Measurements from ENCODE around the gene SECISBP2. TPM values are rescaled to one million over a fixed set of nuclear protein-coding genes. Genes with fewer than 3 reads are reported as not detected.
A peak's percentile ranks its signal among the peaks of the same experiment; 100 is the strongest.

The SECISBP2 gene
- total and polyA plus RNA-seq, 2 of the 13 experiments (the other 11 are each of a cell fraction or from before 2014, with no cell fraction given): 32.4 to 38.0 TPM

- no peak for TF ChIP-seq NONO (IDR thresholded peaks at IDR 0.05)
- TF ChIP-seq NONO (CRISPR knock-in tag; conservative IDR thresholded peaks at IDR 0.05): peak; percentile 89
- TF ChIP-seq SAFB2 (CRISPR knock-in tag; IDR thresholded peaks at IDR 0.05; ENCODE audit: borderline replicate concordance, low read depth): peak; percentile 36; the same call in 1 of the 2 replicates
- TF ChIP-seq NFKB2 (CRISPR knock-in tag; IDR thresholded peaks at IDR 0.05; ENCODE audit: borderline replicate concordance): peak; percentile 27; the same call in 1 of the 2 replicates
- TF ChIP-seq IRF2 (CRISPR knock-in tag; IDR thresholded peaks at IDR 0.05): peak; percentile 27
- TF ChIP-seq CHD4 (IDR thresholded peaks at IDR 0.05; ENCODE audit: borderline replicate concordance, low read length): no peak
- TF ChIP-seq ELF1 (CRISPR knock-in tag; IDR thresholded peaks at IDR 0.05): peak; percentile 95
- no peak for TF ChIP-seq ZNF383 (CRISPR knock-in tag; IDR thresholded peaks at IDR 0.05; ENCODE audit: borderline replicate concordance)
- TF ChIP-seq ZNF557 (CRISPR knock-in tag; IDR thresholded peaks at IDR 0.05): no peak
- TF ChIP-seq, protein P1, sequence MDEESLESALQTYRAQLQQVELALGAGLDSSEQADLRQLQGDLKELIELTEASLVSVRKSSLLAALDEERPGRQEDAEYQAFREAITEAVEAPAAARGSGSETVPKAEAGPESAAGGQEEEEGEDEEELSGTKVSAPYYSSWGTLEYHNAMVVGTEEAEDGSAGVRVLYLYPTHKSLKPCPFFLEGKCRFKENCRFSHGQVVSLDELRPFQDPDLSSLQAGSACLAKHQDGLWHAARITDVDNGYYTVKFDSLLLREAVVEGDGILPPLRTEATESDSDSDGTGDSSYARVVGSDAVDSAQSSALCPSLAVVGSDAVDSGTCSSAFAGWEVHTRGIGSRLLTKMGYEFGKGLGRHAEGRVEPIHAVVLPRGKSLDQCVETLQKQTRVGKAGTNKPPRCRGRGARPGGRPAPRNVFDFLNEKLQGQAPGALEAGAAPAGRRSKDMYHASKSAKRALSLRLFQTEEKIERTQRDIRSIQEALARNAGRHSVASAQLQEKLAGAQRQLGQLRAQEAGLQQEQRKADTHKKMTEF (CRISPR knock-in tag; IDR thresholded peaks at IDR 0.05): peak; percentile 81
- peak in 1 of 2 experiments; percentile 34; a peak in 1 of 4 replicates for TF ChIP-seq KLF16 (CRISPR knock-in tag; IDR thresholded peaks at IDR 0.05)
- TF ChIP-seq TSC22D2 (CRISPR knock-in tag; IDR thresholded peaks at IDR 0.05; ENCODE audit: borderline replicate concordance): no peak
- 0 out of 2 replicates have a peak, but pooled peaks have one; percentile 36 for TF ChIP-seq CHD2 (IDR thresholded peaks at IDR 0.05; ENCODE audit: low read depth, low read length)
- TF ChIP-seq, protein P2, sequence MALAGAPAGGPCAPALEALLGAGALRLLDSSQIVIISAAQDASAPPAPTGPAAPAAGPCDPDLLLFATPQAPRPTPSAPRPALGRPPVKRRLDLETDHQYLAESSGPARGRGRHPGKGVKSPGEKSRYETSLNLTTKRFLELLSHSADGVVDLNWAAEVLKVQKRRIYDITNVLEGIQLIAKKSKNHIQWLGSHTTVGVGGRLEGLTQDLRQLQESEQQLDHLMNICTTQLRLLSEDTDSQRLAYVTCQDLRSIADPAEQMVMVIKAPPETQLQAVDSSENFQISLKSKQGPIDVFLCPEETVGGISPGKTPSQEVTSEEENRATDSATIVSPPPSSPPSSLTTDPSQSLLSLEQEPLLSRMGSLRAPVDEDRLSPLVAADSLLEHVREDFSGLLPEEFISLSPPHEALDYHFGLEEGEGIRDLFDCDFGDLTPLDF (CRISPR knock-in tag; IDR thresholded peaks at IDR 0.05): peak; percentile 40; the same call in 1 of the 2 replicates
- TF ChIP-seq ZNF781 (CRISPR knock-in tag; IDR thresholded peaks at IDR 0.05; ENCODE audit: borderline replicate concordance, not compliant biosample characterization): peak; percentile 68
- no peak for TF ChIP-seq ZFP62 (CRISPR knock-in tag; IDR thresholded peaks at IDR 0.05)
- TF ChIP-seq CTCF (CRISPR knock-in tag; IDR thresholded peaks at IDR 0.05): 0 out of 2 replicates have a peak, but pooled peaks have one; percentile 27
- TF ChIP-seq ZNF207 (IDR thresholded peaks at IDR 0.05; ENCODE audit: borderline replicate concordance): no peak
- no peak for TF ChIP-seq TCF12 (IDR thresholded peaks at IDR 0.05)
- no peak for TF ChIP-seq TCF12 (CRISPR knock-in tag; IDR thresholded peaks at IDR 0.05)
- no peak for TF ChIP-seq ZNF577 (CRISPR knock-in tag; IDR thresholded peaks at IDR 0.05; ENCODE audit: borderline replicate concordance, low read depth)
- TF ChIP-seq ZNF558 (CRISPR knock-in tag; IDR thresholded peaks at IDR 0.05; ENCODE audit: borderline replicate concordance): no peak
- no peak for TF ChIP-seq NPAS2 (CRISPR knock-in tag; IDR thresholded peaks at IDR 0.05; ENCODE audit: borderline replicate concordance)
- TF ChIP-seq ZNF549 (CRISPR knock-in tag; IDR thresholded peaks at IDR 0.05): no peak
- TF ChIP-seq ZNF674 (CRISPR knock-in tag; IDR thresholded peaks at IDR 0.05; ENCODE audit: low read depth): no peak
- no peak for TF ChIP-seq ZNF251 (CRISPR knock-in tag; IDR thresholded peaks at IDR 0.05)
- TF ChIP-seq CENPX (CRISPR knock-in tag; IDR thresholded peaks at IDR 0.05): no peak
Observed at GRCh38 chr9:89310475-89311345, 7.6 kb upstream of the SECISBP2 start, which contains the start of gene CKS2 (continued).
